GM12878 (cell line): ENCODE measurements around the gene MAFG. TPM values are rescaled to one million over a fixed set of nuclear protein-coding genes. Genes with fewer than 3 reads are reported as not detected.

ENCODE experiments used
- ATAC-seq: fragments of 200-7000 bp; cut with Tn5 transposase; 3 replicates; pipeline ENCODE4 v1.9.1; 2020; ENCODE audit warnings: mild to moderate bottlenecking, moderate library complexity
- BruUV-seq: library from RNA; stranded (reverse); fragments of 400-500 nt; replicated peaks from 2 replicates; lab custom pipeline; 2021; lab: Mats Ljungman, UMichigan
- CTCF ChIA-PET: fragments of 300-600 bp; sonication (Branson Sonifier 250); formaldehyde crosslinking; extraction: SDS; loops from one replicate; lab custom pipeline; 2021; ENCODE audit warnings: inconsistent platforms; lab: Yijun Ruan, JAX
- POLR2A ChIA-PET: fragments of 350-600 bp; formaldehyde crosslinking; extraction: SDS; loops from one replicate; lab custom pipeline; 2021; ENCODE audit warnings: inconsistent platforms; lab: Charles Lee
- RAD21 ChIA-PET: fragments of 300-600 bp; sonication (Branson Sonifier 250); formaldehyde crosslinking; loops from one replicate; lab custom pipeline; 2023; ENCODE audit warnings: antibody characterized with exemption; ENCODE audit not compliant: unreplicated experiment; lab: Charles Lee
- SMC1A ChIA-PET: fragments of 300-600 bp; sonication (Branson Sonifier 250); formaldehyde crosslinking; loops from one replicate; lab custom pipeline; 2023; ENCODE audit not compliant: unreplicated experiment, uncharacterized antibody; lab: Charles Lee
- DNase-seq: peaks from one replicate; pipeline ENCODE4 v3.0.0-alpha.2; 2011; ENCODE audit warnings: low read depth, low spot score
- FAIRE-seq: peaks from 3 replicates; lab custom pipeline; 2011; peaks lifted over from hg19 to GRCh38; lab: Jason Lieb, UNC
- H2AFZ ChIP-seq: 2 replicates; pipeline ENCODE4 v1.6.0; 2011; ENCODE audit warnings: low read depth, low read length, control low read depth; ENCODE audit not compliant: control insufficient read depth
- H3K27ac ChIP-seq: 2 replicates; pipeline ENCODE4 v1.5.1; 2011; ENCODE audit warnings: control low read depth; ENCODE audit not compliant: control insufficient read depth, insufficient read depth
- H3K27me3 ChIP-seq, 2 experiments: replicated peaks in 1 of 2; 2 replicates each; pipeline versions ENCODE4 v1.6.0 to v1.6.1; 2011; ENCODE audit warnings: low read length in 1 of 2; ENCODE audit not compliant: control insufficient read depth in 2 of 2, insufficient read depth in 2 of 2
- H3K36me3 ChIP-seq, 2 experiments: 2 replicates each; pipeline ENCODE4 v1.5.1; 2011; ENCODE audit warnings: low read length in 1 of 2; ENCODE audit not compliant: control insufficient read depth in 2 of 2, insufficient read depth in 2 of 2
- H3K4me1 ChIP-seq: 2 replicates; pipeline ENCODE4 v1.6.1; 2011; ENCODE audit warnings: mild to moderate bottlenecking, low read length, moderate library complexity, mixed read lengths; ENCODE audit not compliant: control insufficient read depth, insufficient read depth
- H3K4me2 ChIP-seq: 2 replicates; pipeline ENCODE4 v1.6.0; 2011; ENCODE audit warnings: control low read depth; ENCODE audit not compliant: control insufficient read depth, insufficient read depth
- H3K4me3 ChIP-seq: fragments of 200-600 bp; sonication (generic); 2 replicates; pipeline ENCODE4 v1.5.1; 2016
- H3K79me2 ChIP-seq: 2 replicates; pipeline ENCODE4 v1.6.0; 2011; ENCODE audit warnings: low read length; ENCODE audit not compliant: control insufficient read depth, insufficient read depth
- H3K9ac ChIP-seq: 2 replicates; pipeline ENCODE4 v1.8.0; 2011; ENCODE audit warnings: low read length, control low read depth, mixed read lengths; ENCODE audit not compliant: control insufficient read depth, insufficient read depth
- H3K9me3 ChIP-seq: replicated peaks from 3 replicates; pipeline ENCODE4 v1.5.1; 2011; ENCODE audit warnings: mild to moderate bottlenecking, low read length; ENCODE audit not compliant: control insufficient read depth, insufficient read depth
- H4K20me1 ChIP-seq: 2 replicates; pipeline ENCODE4 v1.6.0; 2011; ENCODE audit not compliant: control insufficient read depth, insufficient read depth
- CBX5 ChIP-seq: sonication (generic); IDR thresholded peaks from 2 replicates; pipeline ENCODE4 v1.6.1; 2016; ENCODE audit warnings: low read depth, moderate library complexity, mild to moderate bottlenecking, inconsistent platforms
- EZH2 ChIP-seq: IDR thresholded peaks from 2 replicates; pipeline ENCODE4 v1.6.1; 2012; ENCODE audit warnings: low read depth, mild to moderate bottlenecking, control low read depth, inconsistent platforms, low read length, borderline replicate concordance; ENCODE audit not compliant: control insufficient read depth
- GABPA ChIP-seq: IDR thresholded peaks from 2 replicates; pipeline ENCODE4 v1.6.1; 2014; ENCODE audit warnings: antibody characterized with exemption, low read depth, mild to moderate bottlenecking, inconsistent platforms
- HCFC1 ChIP-seq: fragments of 150-350 bp; IDR thresholded peaks from 2 replicates; pipeline ENCODE4 v1.6.1; 2014; ENCODE audit warnings: low read length
- NR2C1 ChIP-seq: fragments of 450-650 bp; IDR thresholded peaks from 2 replicates; pipeline ENCODE4 v1.6.1; 2017; ENCODE audit warnings: antibody characterized with exemption, mild to moderate bottlenecking, moderate library complexity
- NR2C2 ChIP-seq: IDR thresholded peaks from 2 replicates; pipeline ENCODE4 v1.6.1; 2011; ENCODE audit warnings: borderline replicate concordance, low read depth; ENCODE audit not compliant: control insufficient read depth, insufficient read length
- NR2F1 ChIP-seq: fragments of 450-650 bp; conservative IDR thresholded peaks from 2 replicates; pipeline ENCODE4 v1.6.1; 2017; ENCODE audit warnings: mild to moderate bottlenecking
- ZNF217 ChIP-seq: fragments of 450-650 bp; IDR thresholded peaks from 2 replicates; pipeline ENCODE4 v1.6.1; 2017; ENCODE audit warnings: antibody characterized with exemption, mild to moderate bottlenecking
- WGBS: methylation state at CpG from one replicate; pipeline ENCODE4 v1.1.6; 2016; ENCODE audit warnings: low lambda C conversion rate; ENCODE audit not compliant: insufficient replicate concordance, insufficient coverage; ENCODE audit errors: missing lambda C conversion rate; 5-methylcytosine and 5-hydroxymethylcytosine counted together
- in situ Hi-C: fragments of 300-500 bp; cut with MboI; formaldehyde crosslinking; loops from 9 replicates; pipeline ENCODE4 v1.14.3; 2018; ENCODE audit warnings: mixed read lengths
- intact Hi-C: fragments of 100-400 bp; cut with micrococcal nuclease; formaldehyde crosslinking; loops from one replicate; pipeline ENCODE4 v1.14.2; 2022; ENCODE audit not compliant: unreplicated experiment
- polyA plus RNA-seq, 11 experiments: library from polyadenylated mRNA; depleted of rRNA in 4 of 11; unstranded in 6 of 11; stranded (reverse) in 5 of 11; fragments of >200 nt; fragmentation: Nextera tagmentation in 4 of 11; fragmentation: Illumina TruSeq in 1 of 11; extraction: Ambion mirVana in 4 of 11; extraction: Trizol in 1 of 11; gene quantifications; 1 replicate in 1 of 11; 2 replicates in 10 of 11; pipeline versions ENCODE4 v1.2.1 to v1.2.3, GENCODE V29; 2011 to 2016; ENCODE audit warnings: inconsistent platforms in 2 of 11, missing spikeins in 2 of 11, low read depth in 1 of 11
- total RNA-seq, 4 experiments: library from RNA; depleted of rRNA in 3 of 4; stranded (reverse); fragments of >200 nt in 3 of 4; fragmentation: Illumina TruSeq in 1 of 4; extraction: Trizol in 1 of 4; gene quantifications; 2 replicates each; pipeline versions ENCODE4 v1.2.1 to v1.2.3, GENCODE V29; 2013 to 2021

The MAFG gene
- total and polyA plus RNA-seq, 10 of the 15 experiments (the other 5 are each of a cell fraction or from before 2014, with no cell fraction given) = 0.48 to 20.1 (median 7.6) TPM

DNA sequence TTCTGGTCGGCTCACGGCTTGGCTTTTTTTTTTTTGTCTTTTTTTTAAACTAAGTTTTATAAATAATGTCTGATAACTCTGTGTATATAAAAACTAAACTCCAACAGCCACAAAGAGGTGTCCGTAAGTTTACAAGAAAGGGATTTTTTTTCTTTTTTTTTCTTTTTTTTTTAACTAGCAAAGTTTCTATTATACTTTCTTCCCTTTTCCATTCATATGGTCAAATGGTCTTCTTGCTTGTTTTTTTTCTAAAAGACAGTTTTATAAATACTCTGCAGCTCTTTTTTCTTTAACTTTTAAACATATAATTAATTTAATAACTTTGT, 6.0 kb downstream of the MAFG start:
- ATAC-seq = no peak
- TF ChIP-seq ZNF217 (no peak), GABPA (no peak), HCFC1 (no peak), CBX5 (no peak)
- no TSS peak for BruUV-seq
- 94% methylated on average over 3 of the region's 3 CpGs for WGBS
- Histone ChIP-seq H3K9me3 (no peaks in the 10 kb centered on the region), H3K27ac (no peak overlapping the region), H2AFZ (no peak overlapping the region), H4K20me1 (no peaks in the 10 kb centered on the region; the same call in 1 of the 2 replicates), H3K4me1 (peaks cover 18% of the 10 kb centered on the region), H3K9ac (no peak overlapping the region), H3K36me3 (peaks cover 3 to 8% of the 10 kb centered on the region in 2 experiments; a peak in 3 of 4 replicates), H3K27me3 (no peaks in the 10 kb centered on the region), H3K4me3 (no peak overlapping the region), H3K79me2 (peaks cover 47% of the 10 kb centered on the region), H3K4me2 (no peak overlapping the region)
- DNase-seq = no peak
- intact Hi-C loops = no loop called here
- in situ Hi-C loops = no loop called here
- ChIA-PET CTCF (no interaction called here), SMC1A (no interaction called here), POLR2A (interaction anchor here (0.6 kb wide), 2 partner anchors 66 to 1773 kb away, joined by 3 to 6 read pairs; no protein-coding TSS in a partner anchor), RAD21 (no interaction called here)
- no peak for FAIRE-seq

DNA sequence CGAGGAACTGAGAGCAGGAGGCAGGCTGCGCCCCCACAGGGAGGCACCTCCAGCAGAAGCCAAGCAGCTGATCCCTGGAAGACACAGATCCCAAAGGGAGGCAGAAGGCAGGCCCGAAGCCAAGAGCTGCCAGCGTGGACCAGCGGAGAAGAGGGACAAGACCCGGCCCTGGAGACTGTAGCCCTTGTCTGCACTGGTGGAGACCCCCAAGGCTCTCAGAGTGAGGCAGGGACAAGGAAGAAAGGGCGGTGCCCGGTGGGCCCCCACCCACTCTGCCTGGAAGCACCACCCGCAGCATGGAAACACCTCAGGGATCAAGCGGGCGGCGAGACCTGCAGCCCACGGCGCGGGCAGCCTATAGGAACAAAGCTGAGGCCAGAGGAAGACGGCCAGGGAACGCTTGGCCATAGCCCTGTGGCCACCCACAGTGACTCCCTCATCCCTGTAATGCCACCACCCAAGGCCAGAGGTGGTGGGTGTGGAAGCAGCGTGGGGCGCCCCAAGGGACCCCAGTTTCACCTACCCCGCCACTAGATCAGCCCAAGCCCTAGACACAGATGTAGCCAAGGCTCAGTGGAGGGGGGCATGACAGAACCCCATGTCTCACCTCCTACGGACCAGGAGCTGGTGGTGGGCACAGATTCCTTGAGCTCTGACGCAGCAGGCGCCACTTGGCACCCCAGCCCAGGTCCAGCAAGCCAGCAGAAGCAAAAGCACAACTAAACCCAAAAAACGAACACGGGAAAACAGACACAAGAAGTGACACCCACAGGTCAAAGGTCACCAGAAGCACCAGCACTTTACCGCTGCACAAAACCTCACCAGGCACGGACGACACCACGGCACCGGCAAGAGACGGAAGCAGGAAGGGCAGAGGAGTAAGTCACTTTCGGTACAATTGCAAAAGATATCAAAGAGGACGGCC, 6.7 kb downstream of the MAFG start:
- peaks cover 16% of the 10 kb centered on the region for H3K4me1 ChIP-seq
- no TSS peak for BruUV-seq
- H3K36me3 ChIP-seq = peaks cover 4 to 8% of the 10 kb centered on the region in 2 experiments; a peak in 3 of 4 replicates
- WGBS = 89% methylated on average over 33 of the region's 33 CpGs
- H3K9ac ChIP-seq = no peak overlapping the region
- H3K27ac ChIP-seq = no peak overlapping the region
- ATAC-seq (no peak), DNase-seq (no peak), FAIRE-seq (no peak)
- no peak overlapping the region for H3K4me3 ChIP-seq
- H3K9me3 ChIP-seq = no peaks in the 10 kb centered on the region
- POLR2A ChIA-PET = interaction anchor here (0.6 kb wide), 2 partner anchors 65 to 1772 kb away, joined by 3 to 6 read pairs; no protein-coding TSS in a partner anchor
- no peaks in the 10 kb centered on the region for H3K27me3 ChIP-seq
- SMC1A ChIA-PET = no interaction called here
- intact Hi-C loops (no loop called here), in situ Hi-C loops (no loop called here)
- TF ChIP-seq NR2C2 = peak; percentile 51
- no peak for TF ChIP-seq EZH2
- peak; percentile 42; the same call in 1 of the 2 replicates for TF ChIP-seq NR2F1
- peak; percentile 45 for TF ChIP-seq NR2C1
- RAD21 ChIA-PET = no interaction called here
- H4K20me1 ChIP-seq = no peaks in the 10 kb centered on the region; the same call in 1 of the 2 replicates
- no peak overlapping the region for H3K4me2 ChIP-seq
- H3K79me2 ChIP-seq = peaks cover 45% of the 10 kb centered on the region
- no peak overlapping the region for H2AFZ ChIP-seq
- CTCF ChIA-PET = no interaction called here
